OCI-LY3 (cell line): ENCODE measurements around the gene STAT6.

ENCODE experiments used
- EZH2phosphoT487 ChIP-seq: fragments of 200-600 bp; shearing (Covaris generic); IDR thresholded peaks from 2 replicates; pipeline ENCODE4 v1.6.1; 2018; ENCODE audit warnings: antibody characterized with exemption, mixed run types, low read depth
- TF ChIP-seq, protein P1 (sequence below): fragments of 200-600, 300-600 bp; sonication (generic); IDR thresholded peaks from 2 replicates; pipeline ENCODE4 v1.5.1; 2014; ENCODE audit warnings: antibody characterized with exemption, low read length, low read depth

- TF ChIP-seq, protein P1, sequence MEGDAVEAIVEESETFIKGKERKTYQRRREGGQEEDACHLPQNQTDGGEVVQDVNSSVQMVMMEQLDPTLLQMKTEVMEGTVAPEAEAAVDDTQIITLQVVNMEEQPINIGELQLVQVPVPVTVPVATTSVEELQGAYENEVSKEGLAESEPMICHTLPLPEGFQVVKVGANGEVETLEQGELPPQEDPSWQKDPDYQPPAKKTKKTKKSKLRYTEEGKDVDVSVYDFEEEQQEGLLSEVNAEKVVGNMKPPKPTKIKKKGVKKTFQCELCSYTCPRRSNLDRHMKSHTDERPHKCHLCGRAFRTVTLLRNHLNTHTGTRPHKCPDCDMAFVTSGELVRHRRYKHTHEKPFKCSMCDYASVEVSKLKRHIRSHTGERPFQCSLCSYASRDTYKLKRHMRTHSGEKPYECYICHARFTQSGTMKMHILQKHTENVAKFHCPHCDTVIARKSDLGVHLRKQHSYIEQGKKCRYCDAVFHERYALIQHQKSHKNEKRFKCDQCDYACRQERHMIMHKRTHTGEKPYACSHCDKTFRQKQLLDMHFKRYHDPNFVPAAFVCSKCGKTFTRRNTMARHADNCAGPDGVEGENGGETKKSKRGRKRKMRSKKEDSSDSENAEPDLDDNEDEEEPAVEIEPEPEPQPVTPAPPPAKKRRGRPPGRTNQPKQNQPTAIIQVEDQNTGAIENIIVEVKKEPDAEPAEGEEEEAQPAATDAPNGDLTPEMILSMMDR, result no peak
- no peak for TF ChIP-seq EZH2phosphoT487
Measured at GRCh38 chr12:57095440-57095839, 15.7 kb downstream of the STAT6 start.
